Osteoblast (primary cell): ENCODE results near the gene STK32B. TPM values are rescaled to one million over a fixed set of nuclear protein-coding genes. Genes with fewer than 3 reads are reported as not detected.

Experiments used
- DNase-seq: peaks from one replicate; pipeline ENCODE4 v3.0.0; 2011; ENCODE audit warnings: low spot score, mixed read lengths; ENCODE audit not compliant: insufficient read length; ENCODE audit errors: missing footprints
- H2AFZ ChIP-seq: 2 replicates; pipeline ENCODE4 v1.6.0; 2011; ENCODE audit warnings: mild to moderate bottlenecking, low read length
- H3K27ac ChIP-seq: 2 replicates; pipeline ENCODE4 v1.5.1; 2011; ENCODE audit warnings: mild to moderate bottlenecking, low read depth, low read length, moderate library complexity
- H3K27me3 ChIP-seq: 2 replicates; pipeline ENCODE4 v1.6.0; 2012; ENCODE audit warnings: mild to moderate bottlenecking, control low read depth, inconsistent platforms, low read length, moderate library complexity; ENCODE audit not compliant: insufficient read depth
- H3K36me3 ChIP-seq: 2 replicates; pipeline ENCODE4 v1.5.1; 2011; ENCODE audit warnings: mild to moderate bottlenecking, low read length, control low read depth, moderate library complexity; ENCODE audit not compliant: insufficient read depth
- H3K4me1 ChIP-seq: 2 replicates; pipeline ENCODE4 v1.5.1; 2011; ENCODE audit warnings: mild to moderate bottlenecking, low read length, control low read depth, moderate library complexity; ENCODE audit not compliant: insufficient read depth
- H3K4me2 ChIP-seq: 2 replicates; pipeline ENCODE4 v1.6.0; 2011; ENCODE audit warnings: mild to moderate bottlenecking, low read length; ENCODE audit not compliant: insufficient read depth
- H3K4me3 ChIP-seq: fragments of 200-600 bp; sonication (generic); 3 replicates; pipeline ENCODE4 v1.5.1; 2012; ENCODE audit warnings: mild to moderate bottlenecking, low read length, inconsistent platforms; ENCODE audit not compliant: insufficient read depth
- H3K79me2 ChIP-seq: 2 replicates; pipeline ENCODE4 v1.6.0; 2012; ENCODE audit warnings: mild to moderate bottlenecking, low read length, control low read depth, inconsistent platforms; ENCODE audit not compliant: insufficient read depth
- H3K9me3 ChIP-seq: 2 replicates; pipeline ENCODE4 v1.5.1; 2011; ENCODE audit warnings: low read depth, low read length, control low read depth
- H4K20me1 ChIP-seq: 2 replicates; pipeline ENCODE4 v1.6.0; 2012; ENCODE audit warnings: mild to moderate bottlenecking, low read length, control low read depth; ENCODE audit not compliant: insufficient read depth
- CTCF ChIP-seq: IDR thresholded peaks from 2 replicates; pipeline ENCODE4 v1.5.1; 2011; ENCODE audit warnings: mild to moderate bottlenecking, low read depth, low read length, moderate library complexity; ENCODE audit errors: extremely low read depth
- total RNA-seq: library from RNA; depleted of rRNA; stranded (reverse); fragments of >200 nt; gene quantifications from 2 replicates; pipeline ENCODE4 v1.2.3, GENCODE V29; 2012

The STK32B gene
- total RNA-seq, 1 donor, result 1.1 TPM

GRCh38 chr4:5114950-5115349 is 63.7 kb downstream of the STK32B start:
- DNase-seq, result no peak
- Histone ChIP-seq H3K79me2 (no peaks in the 10 kb centered on the region), H3K9me3 (no peaks in the 10 kb centered on the region), H3K4me3 (no peak overlapping the region), H3K36me3 (no peaks in the 10 kb centered on the region), H3K27ac (no peak overlapping the region), H3K4me2 (no peak overlapping the region), H3K27me3 (no peaks in the 10 kb centered on the region), H4K20me1 (no peaks in the 10 kb centered on the region), H2AFZ (no peak overlapping the region), H3K4me1 (no peaks in the 10 kb centered on the region)
- no peak for TF ChIP-seq CTCF

GRCh38 chr4:5118091-5118786 is 67.0 kb downstream of the STK32B start:
- H4K20me1 ChIP-seq, result no peaks in the 10 kb centered on the region
- no peaks in the 10 kb centered on the region for H3K27me3 ChIP-seq
- DNase-seq, result no peak
- H3K9me3 ChIP-seq, result no peaks in the 10 kb centered on the region
- no peaks in the 10 kb centered on the region for H3K79me2 ChIP-seq
- no peaks in the 10 kb centered on the region for H3K4me1 ChIP-seq
- no peak overlapping the region for H3K4me2 ChIP-seq
- no peak overlapping the region for H2AFZ ChIP-seq
- H3K27ac ChIP-seq, result no peak overlapping the region
- no peaks in the 10 kb centered on the region for H3K36me3 ChIP-seq
- TF ChIP-seq CTCF, result no peak
- H3K4me3 ChIP-seq, result no peak overlapping the region

GRCh38 chr4:5118994-5119835 is 67.9 kb downstream of the STK32B start:
- H3K27ac ChIP-seq, result no peak overlapping the region

More at GRCh38 chr4:5118994-5119835, 67.9 kb downstream of the STK32B start:
- Histone ChIP-seq H3K27me3 (no peaks in the 10 kb centered on the region), H2AFZ (no peak overlapping the region), H4K20me1 (no peaks in the 10 kb centered on the region), H3K79me2 (no peaks in the 10 kb centered on the region), H3K4me3 (no peak overlapping the region), H3K4me2 (no peak overlapping the region), H3K9me3 (no peaks in the 10 kb centered on the region), H3K4me1 (no peaks in the 10 kb centered on the region), H3K36me3 (no peaks in the 10 kb centered on the region)
- peak; percentile 59 for DNase-seq
- TF ChIP-seq CTCF, result no peak
